ENCODE measurements around the gene PXDN.

The PXDN gene

DNA sequence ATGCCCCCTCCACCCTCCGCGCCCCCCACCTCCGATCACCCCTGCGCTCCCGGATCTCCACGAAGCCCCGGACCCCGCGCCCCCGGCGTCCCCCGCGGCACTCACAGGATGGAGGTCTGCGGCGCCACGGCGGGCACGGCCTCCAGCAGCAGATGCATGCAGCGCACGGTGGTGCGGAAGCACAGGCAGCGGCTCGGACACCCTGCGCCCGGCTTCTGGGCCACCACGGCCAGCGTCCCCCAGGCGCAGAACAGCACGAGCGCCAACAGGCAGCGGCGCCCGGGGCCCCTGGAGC lies 217 bp downstream of the PXDN start:
- peak; percentile 42 for ATAC-seq

DNA sequence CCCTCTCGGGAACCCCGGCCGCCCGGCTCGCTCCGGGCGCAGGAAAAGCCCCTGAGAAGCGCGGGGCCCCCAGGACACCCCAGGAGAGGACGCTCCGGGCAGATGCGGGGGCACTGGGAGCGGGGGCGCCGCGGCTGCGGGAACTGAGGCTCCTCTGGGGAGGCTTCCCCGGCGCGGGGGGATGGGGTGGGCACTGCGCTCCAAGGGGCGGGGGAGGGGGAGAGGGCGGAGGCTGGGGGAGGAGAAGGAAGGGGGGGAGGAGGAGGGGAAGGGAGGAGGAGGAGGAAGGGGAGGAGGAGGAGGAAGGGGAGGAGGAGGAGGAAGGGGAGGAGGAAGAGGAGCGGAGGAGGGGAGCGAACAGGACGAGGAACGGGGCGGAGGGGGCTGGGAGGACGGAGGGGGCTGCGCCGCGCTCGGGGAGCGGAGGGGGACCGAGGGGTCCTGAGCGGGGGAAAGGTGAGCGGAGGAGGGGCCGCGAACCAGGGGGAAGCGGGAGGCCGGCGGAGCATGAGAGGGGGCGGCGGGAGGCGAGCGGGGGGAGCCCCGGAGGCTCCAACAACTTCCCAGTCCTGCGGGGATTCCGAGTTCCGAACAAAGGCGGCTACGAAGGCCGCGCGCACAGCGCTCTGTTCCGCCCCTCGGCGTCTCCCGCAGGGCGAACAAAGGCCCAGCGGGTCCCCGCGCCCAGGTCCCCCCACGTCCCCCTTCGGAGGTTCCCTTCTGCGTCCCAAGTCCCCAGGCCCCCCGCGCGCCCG lies 742 bp downstream of the PXDN start:
- peak; percentile 54 for ATAC-seq
- TF ChIP-seq ZNF565 (CRISPR knock-in tag; conservative IDR thresholded peaks at IDR 0.05; ENCODE audit: low read depth) (no peak), ZNF70 (CRISPR knock-in tag; IDR thresholded peaks at IDR 0.05) (no peak; the same call in 1 of the 2 replicates), PPARA (CRISPR knock-in tag; IDR thresholded peaks at IDR 0.05; ENCODE audit: borderline replicate concordance) (no peak), BACH2 (CRISPR knock-in tag; IDR thresholded peaks at IDR 0.05; ENCODE audit: borderline replicate concordance) (no peak), TOX (CRISPR knock-in tag; IDR thresholded peaks at IDR 0.05; ENCODE audit: borderline replicate concordance) (no peak), ESRRG (CRISPR knock-in tag; IDR thresholded peaks at IDR 0.05) (no peak), GLIS3 (CRISPR knock-in tag; IDR thresholded peaks at IDR 0.05) (no peak), RARB (CRISPR knock-in tag; IDR thresholded peaks at IDR 0.05) (no peak), CSDC2 (CRISPR knock-in tag; IDR thresholded peaks at IDR 0.05) (no peak), ZC3H10 (CRISPR knock-in tag; IDR thresholded peaks at IDR 0.05) (no peak), ARNTL (CRISPR knock-in tag; IDR thresholded peaks at IDR 0.05; ENCODE audit: borderline replicate concordance, low read depth) (no peak), SNAI2 (CRISPR knock-in tag; IDR thresholded peaks at IDR 0.05) (no peak), ZFP3 (CRISPR knock-in tag; IDR thresholded peaks at IDR 0.05) (no peak), ZNF8 (CRISPR knock-in tag; IDR thresholded peaks at IDR 0.05) (no peak), OSR1 (CRISPR knock-in tag; IDR thresholded peaks at IDR 0.05) (no peak)
- TF ChIP-seq, protein P1, sequence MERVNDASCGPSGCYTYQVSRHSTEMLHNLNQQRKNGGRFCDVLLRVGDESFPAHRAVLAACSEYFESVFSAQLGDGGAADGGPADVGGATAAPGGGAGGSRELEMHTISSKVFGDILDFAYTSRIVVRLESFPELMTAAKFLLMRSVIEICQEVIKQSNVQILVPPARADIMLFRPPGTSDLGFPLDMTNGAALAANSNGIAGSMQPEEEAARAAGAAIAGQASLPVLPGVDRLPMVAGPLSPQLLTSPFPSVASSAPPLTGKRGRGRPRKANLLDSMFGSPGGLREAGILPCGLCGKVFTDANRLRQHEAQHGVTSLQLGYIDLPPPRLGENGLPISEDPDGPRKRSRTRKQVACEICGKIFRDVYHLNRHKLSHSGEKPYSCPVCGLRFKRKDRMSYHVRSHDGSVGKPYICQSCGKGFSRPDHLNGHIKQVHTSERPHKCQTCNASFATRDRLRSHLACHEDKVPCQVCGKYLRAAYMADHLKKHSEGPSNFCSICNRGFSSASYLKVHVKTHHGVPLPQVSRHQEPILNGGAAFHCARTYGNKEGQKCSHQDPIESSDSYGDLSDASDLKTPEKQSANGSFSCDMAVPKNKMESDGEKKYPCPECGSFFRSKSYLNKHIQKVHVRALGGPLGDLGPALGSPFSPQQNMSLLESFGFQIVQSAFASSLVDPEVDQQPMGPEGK (CRISPR knock-in tag; IDR thresholded peaks at IDR 0.05; ENCODE audit: borderline replicate concordance) = no peak
- TF ChIP-seq, protein P2, sequence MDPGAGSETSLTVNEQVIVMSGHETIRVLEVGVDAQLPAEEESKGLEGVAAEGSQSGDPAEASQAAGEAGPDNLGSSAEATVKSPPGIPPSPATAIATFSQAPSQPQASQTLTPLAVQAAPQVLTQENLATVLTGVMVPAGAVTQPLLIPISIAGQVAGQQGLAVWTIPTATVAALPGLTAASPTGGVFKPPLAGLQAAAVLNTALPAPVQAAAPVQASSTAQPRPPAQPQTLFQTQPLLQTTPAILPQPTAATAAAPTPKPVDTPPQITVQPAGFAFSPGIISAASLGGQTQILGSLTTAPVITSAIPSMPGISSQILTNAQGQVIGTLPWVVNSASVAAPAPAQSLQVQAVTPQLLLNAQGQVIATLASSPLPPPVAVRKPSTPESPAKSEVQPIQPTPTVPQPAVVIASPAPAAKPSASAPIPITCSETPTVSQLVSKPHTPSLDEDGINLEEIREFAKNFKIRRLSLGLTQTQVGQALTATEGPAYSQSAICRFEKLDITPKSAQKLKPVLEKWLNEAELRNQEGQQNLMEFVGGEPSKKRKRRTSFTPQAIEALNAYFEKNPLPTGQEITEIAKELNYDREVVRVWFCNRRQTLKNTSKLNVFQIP (CRISPR knock-in tag; IDR thresholded peaks at IDR 0.05; ENCODE audit: borderline replicate concordance, low read depth) = no peak
- TF ChIP-seq, protein P3, sequence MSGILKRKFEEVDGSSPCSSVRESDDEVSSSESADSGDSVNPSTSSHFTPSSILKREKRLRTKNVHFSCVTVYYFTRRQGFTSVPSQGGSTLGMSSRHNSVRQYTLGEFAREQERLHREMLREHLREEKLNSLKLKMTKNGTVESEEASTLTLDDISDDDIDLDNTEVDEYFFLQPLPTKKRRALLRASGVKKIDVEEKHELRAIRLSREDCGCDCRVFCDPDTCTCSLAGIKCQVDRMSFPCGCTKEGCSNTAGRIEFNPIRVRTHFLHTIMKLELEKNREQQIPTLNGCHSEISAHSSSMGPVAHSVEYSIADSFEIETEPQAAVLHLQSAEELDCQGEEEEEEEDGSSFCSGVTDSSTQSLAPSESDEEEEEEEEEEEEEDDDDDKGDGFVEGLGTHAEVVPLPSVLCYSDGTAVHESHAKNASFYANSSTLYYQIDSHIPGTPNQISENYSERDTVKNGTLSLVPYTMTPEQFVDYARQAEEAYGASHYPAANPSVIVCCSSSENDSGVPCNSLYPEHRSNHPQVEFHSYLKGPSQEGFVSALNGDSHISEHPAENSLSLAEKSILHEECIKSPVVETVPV (CRISPR knock-in tag; IDR thresholded peaks at IDR 0.05) = no peak
- TF ChIP-seq, protein P4, sequence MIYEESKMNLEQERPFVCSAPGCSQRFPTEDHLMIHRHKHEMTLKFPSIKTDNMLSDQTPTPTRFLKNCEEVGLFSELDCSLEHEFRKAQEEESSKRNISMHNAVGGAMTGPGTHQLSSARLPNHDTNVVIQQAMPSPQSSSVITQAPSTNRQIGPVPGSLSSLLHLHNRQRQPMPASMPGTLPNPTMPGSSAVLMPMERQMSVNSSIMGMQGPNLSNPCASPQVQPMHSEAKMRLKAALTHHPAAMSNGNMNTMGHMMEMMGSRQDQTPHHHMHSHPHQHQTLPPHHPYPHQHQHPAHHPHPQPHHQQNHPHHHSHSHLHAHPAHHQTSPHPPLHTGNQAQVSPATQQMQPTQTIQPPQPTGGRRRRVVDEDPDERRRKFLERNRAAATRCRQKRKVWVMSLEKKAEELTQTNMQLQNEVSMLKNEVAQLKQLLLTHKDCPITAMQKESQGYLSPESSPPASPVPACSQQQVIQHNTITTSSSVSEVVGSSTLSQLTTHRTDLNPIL (CRISPR knock-in tag; IDR thresholded peaks at IDR 0.05; ENCODE audit: low read depth) = no peak
- TF ChIP-seq, protein P5, sequence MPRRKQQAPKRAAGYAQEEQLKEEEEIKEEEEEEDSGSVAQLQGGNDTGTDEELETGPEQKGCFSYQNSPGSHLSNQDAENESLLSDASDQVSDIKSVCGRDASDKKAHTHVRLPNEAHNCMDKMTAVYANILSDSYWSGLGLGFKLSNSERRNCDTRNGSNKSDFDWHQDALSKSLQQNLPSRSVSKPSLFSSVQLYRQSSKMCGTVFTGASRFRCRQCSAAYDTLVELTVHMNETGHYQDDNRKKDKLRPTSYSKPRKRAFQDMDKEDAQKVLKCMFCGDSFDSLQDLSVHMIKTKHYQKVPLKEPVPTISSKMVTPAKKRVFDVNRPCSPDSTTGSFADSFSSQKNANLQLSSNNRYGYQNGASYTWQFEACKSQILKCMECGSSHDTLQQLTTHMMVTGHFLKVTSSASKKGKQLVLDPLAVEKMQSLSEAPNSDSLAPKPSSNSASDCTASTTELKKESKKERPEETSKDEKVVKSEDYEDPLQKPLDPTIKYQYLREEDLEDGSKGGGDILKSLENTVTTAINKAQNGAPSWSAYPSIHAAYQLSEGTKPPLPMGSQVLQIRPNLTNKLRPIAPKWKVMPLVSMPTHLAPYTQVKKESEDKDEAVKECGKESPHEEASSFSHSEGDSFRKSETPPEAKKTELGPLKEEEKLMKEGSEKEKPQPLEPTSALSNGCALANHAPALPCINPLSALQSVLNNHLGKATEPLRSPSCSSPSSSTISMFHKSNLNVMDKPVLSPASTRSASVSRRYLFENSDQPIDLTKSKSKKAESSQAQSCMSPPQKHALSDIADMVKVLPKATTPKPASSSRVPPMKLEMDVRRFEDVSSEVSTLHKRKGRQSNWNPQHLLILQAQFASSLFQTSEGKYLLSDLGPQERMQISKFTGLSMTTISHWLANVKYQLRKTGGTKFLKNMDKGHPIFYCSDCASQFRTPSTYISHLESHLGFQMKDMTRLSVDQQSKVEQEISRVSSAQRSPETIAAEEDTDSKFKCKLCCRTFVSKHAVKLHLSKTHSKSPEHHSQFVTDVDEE (CRISPR knock-in tag; IDR thresholded peaks at IDR 0.05) = no peak

More for the DNA sequence above, 217 bp downstream of the PXDN start:
- TF ChIP-seq, protein P4 (CRISPR knock-in tag; IDR thresholded peaks at IDR 0.05; ENCODE audit: low read depth) = no peak
- TF ChIP-seq BACH2 (CRISPR knock-in tag; IDR thresholded peaks at IDR 0.05; ENCODE audit: borderline replicate concordance) = no peak
- TF ChIP-seq ZFP30 (CRISPR knock-in tag; IDR thresholded peaks at IDR 0.05) = no peak
- no peak for TF ChIP-seq TCF4 (CRISPR knock-in tag; IDR thresholded peaks at IDR 0.05; ENCODE audit: borderline replicate concordance)
- TF ChIP-seq ZFP3 (CRISPR knock-in tag; IDR thresholded peaks at IDR 0.05) = no peak
